Activated naive CD8-positive, alpha-beta T cell treated with anti-CD3 and anti-CD28 coated beads for 36 hours (primary cell): Measurements from ENCODE around the gene MRGPRX3. TPM values are rescaled to one million over a fixed set of nuclear protein-coding genes. Genes with fewer than 3 reads are reported as not detected.

Source experiments
- DNase-seq: peaks from one replicate; pipeline ENCODE4 v3.0.0; 2021
- H3K27ac Mint-ChIP-seq: one replicate; pipeline ENCODE4 v1.8.0; 2022; ENCODE audit warnings: mild to moderate bottlenecking, moderate library complexity, mixed read lengths
- H3K27me3 Mint-ChIP-seq: one replicate; pipeline ENCODE4 v1.8.0; 2022; ENCODE audit warnings: mild to moderate bottlenecking, mixed read lengths
- H3K36me3 Mint-ChIP-seq: one replicate; pipeline ENCODE4 v1.8.0; 2021; ENCODE audit warnings: mild to moderate bottlenecking, mixed read lengths
- H3K4me1 Mint-ChIP-seq: one replicate; pipeline ENCODE4 v1.8.0; 2021; ENCODE audit warnings: mixed read lengths
- H3K4me3 Mint-ChIP-seq: one replicate; pipeline ENCODE4 v1.8.0; 2022; ENCODE audit warnings: mild to moderate bottlenecking, moderate library complexity, mixed read lengths
- H3K9me3 Mint-ChIP-seq: one replicate; pipeline ENCODE4 v1.8.0; 2022; ENCODE audit warnings: mixed read lengths
- total RNA-seq, 2 experiments: library from RNA; stranded (reverse); gene quantifications; one replicate each; pipeline ENCODE4 v1.2.3, GENCODE V29; 2021

The MRGPRX3 gene
- total RNA-seq, 2 experiments from 2014 or later = not detected

DNA sequence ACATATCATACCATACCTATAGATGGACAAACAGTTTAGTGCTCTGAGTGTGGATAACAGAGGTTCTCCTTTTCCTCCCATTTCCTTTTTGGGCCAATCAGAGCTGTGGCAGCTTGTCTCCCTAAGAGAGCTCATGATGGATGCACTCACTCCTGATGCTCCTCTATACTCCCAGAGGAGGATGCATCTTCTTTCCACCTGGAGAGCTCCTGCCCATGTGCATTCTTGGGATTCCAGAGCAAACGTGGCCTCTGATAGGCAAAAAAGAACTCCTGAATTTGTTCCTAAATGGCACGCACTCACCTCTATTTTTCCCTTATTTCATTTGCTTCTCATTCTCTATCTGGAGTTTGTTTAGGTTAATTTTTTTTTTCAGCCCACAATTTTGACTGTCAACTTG lies 2.9 kb downstream of the MRGPRX3 start:
- H3K4me1 Mint-ChIP-seq = no peaks in the 10 kb centered on the region
- DNase-seq = no peak
- no peaks in the 10 kb centered on the region for H3K36me3 Mint-ChIP-seq
- H3K27me3 Mint-ChIP-seq = peaks cover 22% of the 10 kb centered on the region
- no peaks in the 10 kb centered on the region for H3K9me3 Mint-ChIP-seq
- no peak overlapping the region for H3K27ac Mint-ChIP-seq
- no peak overlapping the region for H3K4me3 Mint-ChIP-seq

DNA sequence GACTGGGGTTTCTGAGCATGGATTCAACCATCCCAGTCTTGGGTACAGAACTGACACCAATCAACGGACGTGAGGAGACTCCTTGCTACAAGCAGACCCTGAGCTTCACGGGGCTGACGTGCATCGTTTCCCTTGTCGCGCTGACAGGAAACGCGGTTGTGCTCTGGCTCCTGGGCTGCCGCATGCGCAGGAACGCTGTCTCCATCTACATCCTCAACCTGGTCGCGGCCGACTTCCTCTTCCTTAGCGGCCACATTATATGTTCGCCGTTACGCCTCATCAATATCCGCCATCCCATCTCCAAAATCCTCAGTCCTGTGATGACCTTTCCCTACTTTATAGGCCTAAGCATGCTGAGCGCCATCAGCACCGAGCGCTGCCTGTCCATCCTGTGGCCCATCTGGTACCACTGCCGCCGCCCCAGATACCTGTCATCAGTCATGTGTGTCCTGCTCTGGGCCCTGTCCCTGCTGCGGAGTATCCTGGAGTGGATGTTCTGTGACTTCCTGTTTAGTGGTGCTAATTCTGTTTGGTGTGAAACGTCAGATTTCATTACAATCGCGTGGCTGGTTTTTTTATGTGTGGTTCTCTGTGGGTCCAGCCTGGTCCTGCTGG lies 4.9 kb downstream of the MRGPRX3 start:
- no peaks in the 10 kb centered on the region for H3K4me1 Mint-ChIP-seq
- no peak for DNase-seq
- H3K9me3 Mint-ChIP-seq = no peaks in the 10 kb centered on the region
- peaks cover 24% of the 10 kb centered on the region for H3K27me3 Mint-ChIP-seq
- H3K36me3 Mint-ChIP-seq = no peaks in the 10 kb centered on the region
- H3K27ac Mint-ChIP-seq = no peak overlapping the region
- no peak overlapping the region for H3K4me3 Mint-ChIP-seq

DNA sequence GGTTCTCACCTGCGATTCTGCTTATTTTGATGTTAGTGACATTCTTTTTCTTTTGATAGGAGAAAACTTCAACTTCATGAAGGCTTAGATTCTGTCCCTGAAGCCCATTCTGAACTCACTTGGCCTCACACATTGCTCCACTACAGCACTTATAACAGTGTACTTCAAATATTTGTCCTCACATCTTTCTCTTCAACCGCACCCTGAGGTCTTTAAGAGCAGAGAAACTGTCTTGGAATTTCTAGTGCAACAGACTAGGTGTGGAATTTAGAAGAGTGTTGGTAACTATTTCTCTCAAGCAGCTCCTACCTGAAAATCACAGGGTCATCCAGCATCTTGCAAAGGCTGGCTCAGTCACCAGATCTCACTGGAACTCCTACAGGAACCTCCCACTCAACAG lies 7.8 kb downstream of the MRGPRX3 start:
- H3K9me3 Mint-ChIP-seq = no peaks in the 10 kb centered on the region
- H3K27me3 Mint-ChIP-seq = peaks cover 27% of the 10 kb centered on the region
- no peak for DNase-seq
- H3K4me3 Mint-ChIP-seq = no peak overlapping the region
- no peaks in the 10 kb centered on the region for H3K36me3 Mint-ChIP-seq
- H3K4me1 Mint-ChIP-seq = no peaks in the 10 kb centered on the region
- no peak overlapping the region for H3K27ac Mint-ChIP-seq

DNA sequence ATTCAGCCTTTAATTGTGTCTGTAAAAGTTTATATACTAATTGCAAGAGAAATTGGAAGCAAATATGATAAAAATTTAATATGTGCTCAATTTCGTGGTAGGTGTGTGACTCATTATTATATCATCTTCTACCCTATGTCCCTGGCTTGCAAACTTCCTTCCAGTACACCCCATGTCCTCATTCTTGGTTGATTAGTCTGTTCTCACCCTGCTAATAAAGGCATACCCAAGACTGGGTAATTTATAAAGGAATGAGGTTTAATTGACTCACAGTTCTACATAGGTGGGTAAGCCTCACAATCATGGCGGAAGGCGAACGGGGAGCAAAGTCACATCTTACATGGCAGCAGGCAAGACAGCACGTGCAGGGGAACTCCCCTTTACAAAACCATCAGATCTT lies 11.9 kb downstream of the MRGPRX3 start:
- Mint-ChIP-seq H3K36me3 (no peaks in the 10 kb centered on the region), H3K9me3 (no peaks in the 10 kb centered on the region), H3K27ac (no peak overlapping the region), H3K27me3 (peaks cover 34% of the 10 kb centered on the region), H3K4me3 (no peak overlapping the region), H3K4me1 (no peaks in the 10 kb centered on the region)
- DNase-seq = no peak

DNA sequence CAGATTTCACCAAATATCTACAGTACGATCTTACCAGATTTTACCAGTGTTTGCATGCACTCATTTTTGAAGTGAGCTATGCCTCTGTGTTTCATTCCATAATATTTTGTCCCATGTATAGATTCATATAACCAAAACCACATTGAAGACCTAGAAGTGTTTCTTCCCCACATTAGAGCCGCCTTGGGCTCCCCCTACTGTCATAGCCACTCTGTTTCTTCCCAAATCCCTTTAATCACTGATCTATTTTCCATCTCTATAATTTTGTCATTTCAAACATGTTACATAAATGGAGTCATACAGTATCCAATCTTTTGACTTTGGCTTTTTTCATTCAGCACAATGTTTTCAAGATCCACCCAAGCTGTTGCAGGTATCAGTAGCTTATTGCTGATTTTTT lies 12.7 kb downstream of the MRGPRX3 start:
- no peak overlapping the region for H3K4me3 Mint-ChIP-seq
- H3K4me1 Mint-ChIP-seq = no peaks in the 10 kb centered on the region
- no peaks in the 10 kb centered on the region for H3K9me3 Mint-ChIP-seq
- H3K27ac Mint-ChIP-seq = no peak overlapping the region
- no peaks in the 10 kb centered on the region for H3K36me3 Mint-ChIP-seq
- no peak for DNase-seq
- H3K27me3 Mint-ChIP-seq = peaks cover 33% of the 10 kb centered on the region

DNA sequence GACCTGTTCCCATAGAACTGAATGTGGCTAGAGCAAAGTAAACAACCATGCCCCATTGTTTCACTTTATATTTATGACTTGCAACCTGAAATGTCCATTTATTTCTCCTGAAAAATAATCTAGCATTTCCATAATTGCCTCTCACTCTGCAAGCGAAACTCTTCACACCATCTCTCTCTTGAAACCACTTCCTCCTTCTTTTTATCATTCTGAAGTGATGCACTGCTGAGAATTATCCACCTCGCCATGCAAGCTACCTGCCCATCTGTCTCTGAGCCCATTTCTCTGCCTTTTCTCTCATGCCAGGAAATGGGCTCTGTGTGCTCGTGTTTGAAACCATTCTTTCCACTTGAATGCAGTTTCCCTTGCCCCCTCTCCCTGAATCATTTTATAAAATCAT lies 13.5 kb downstream of the MRGPRX3 start:
- H3K9me3 Mint-ChIP-seq = no peaks in the 10 kb centered on the region
- H3K4me1 Mint-ChIP-seq = no peaks in the 10 kb centered on the region
- H3K4me3 Mint-ChIP-seq = no peak overlapping the region
- no peaks in the 10 kb centered on the region for H3K36me3 Mint-ChIP-seq
- DNase-seq = no peak
- H3K27ac Mint-ChIP-seq = no peak overlapping the region
- H3K27me3 Mint-ChIP-seq = peaks cover 32% of the 10 kb centered on the region

DNA sequence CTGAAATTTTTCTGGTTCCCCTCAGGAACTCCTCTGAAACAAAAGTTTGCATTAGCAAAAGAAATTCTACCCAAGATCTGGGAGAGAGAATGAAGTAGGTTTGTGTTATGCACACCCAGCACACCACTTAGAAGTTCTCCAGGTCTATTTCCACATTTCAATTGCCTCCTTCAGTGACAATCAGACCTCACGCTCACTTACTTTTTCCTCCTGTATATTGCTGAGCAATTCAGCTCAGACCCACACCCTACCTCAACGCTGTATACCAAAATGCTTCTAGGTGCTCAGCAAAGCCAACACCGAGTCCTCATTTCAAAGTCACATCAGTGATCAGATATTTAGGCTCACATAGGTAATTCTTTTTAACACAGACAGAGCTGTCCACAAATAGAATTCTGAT lies 19.2 kb downstream of the MRGPRX3 start:
- peaks cover 35% of the 10 kb centered on the region for H3K27me3 Mint-ChIP-seq
- H3K4me3 Mint-ChIP-seq = no peak overlapping the region
- no peak overlapping the region for H3K27ac Mint-ChIP-seq
- no peaks in the 10 kb centered on the region for H3K4me1 Mint-ChIP-seq
- no peaks in the 10 kb centered on the region for H3K36me3 Mint-ChIP-seq
- H3K9me3 Mint-ChIP-seq = no peaks in the 10 kb centered on the region
- no peak for DNase-seq

DNA sequence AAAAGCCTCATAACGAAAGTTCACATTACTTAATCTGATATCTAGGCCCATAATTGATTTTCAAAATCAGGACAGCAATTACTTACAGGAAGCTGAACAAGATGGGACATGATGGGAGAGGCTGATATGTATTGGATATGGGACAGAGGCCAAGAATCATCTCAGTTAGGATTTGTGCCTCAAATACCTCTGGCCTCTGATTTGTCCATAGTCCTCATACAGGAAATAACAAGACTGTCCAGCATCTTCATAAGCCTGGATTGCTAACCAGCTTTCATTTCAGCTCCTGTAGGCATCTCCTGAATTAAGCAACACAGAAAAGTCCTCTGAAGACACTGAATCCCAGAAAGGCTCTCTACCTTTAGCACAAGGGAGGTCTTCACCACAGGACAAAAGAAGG lies 36.0 kb downstream of the MRGPRX3 start:
- H3K27me3 Mint-ChIP-seq = peaks cover 16% of the 10 kb centered on the region
- no peak for DNase-seq
- H3K9me3 Mint-ChIP-seq = peaks cover 5% of the 10 kb centered on the region
- H3K27ac Mint-ChIP-seq = no peak overlapping the region
- no peaks in the 10 kb centered on the region for H3K36me3 Mint-ChIP-seq
- no peak overlapping the region for H3K4me3 Mint-ChIP-seq
- H3K4me1 Mint-ChIP-seq = no peaks in the 10 kb centered on the region

DNA sequence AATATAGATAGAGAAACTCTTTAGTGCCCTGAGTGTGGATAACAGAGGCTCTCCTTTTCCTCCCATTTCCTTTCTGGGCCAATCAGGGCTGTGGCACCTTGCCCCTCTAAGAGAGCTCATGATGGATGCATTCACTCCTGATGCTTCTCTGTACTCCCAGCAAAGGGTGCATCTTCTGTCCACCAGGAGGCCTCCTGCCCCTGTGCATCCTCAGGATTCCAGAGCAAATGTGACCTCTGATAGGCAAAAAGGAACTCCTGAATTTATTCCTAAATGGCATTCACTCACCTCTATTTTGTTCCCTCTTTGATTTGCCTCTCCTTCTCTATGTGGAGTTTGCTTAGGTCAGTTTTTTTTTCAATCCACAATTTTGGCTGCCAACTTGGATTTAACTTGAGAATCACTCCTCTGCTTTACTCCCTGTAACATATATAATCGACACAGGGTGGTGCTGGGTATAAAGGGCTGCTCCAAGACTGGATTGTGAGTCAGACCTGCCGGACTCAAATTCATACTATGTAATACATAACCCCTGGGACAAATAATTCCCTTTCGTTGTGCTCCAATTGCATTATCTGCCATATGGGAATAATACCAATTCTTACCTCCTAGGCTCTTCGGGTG lies 39.1 kb downstream of the MRGPRX3 start:
- DNase-seq = no peak
- H3K27me3 Mint-ChIP-seq = peaks cover 17% of the 10 kb centered on the region
- no peak overlapping the region for H3K27ac Mint-ChIP-seq
- no peaks in the 10 kb centered on the region for H3K36me3 Mint-ChIP-seq
- H3K4me3 Mint-ChIP-seq = no peak overlapping the region
- peaks cover 5% of the 10 kb centered on the region for H3K9me3 Mint-ChIP-seq
- no peaks in the 10 kb centered on the region for H3K4me1 Mint-ChIP-seq

DNA sequence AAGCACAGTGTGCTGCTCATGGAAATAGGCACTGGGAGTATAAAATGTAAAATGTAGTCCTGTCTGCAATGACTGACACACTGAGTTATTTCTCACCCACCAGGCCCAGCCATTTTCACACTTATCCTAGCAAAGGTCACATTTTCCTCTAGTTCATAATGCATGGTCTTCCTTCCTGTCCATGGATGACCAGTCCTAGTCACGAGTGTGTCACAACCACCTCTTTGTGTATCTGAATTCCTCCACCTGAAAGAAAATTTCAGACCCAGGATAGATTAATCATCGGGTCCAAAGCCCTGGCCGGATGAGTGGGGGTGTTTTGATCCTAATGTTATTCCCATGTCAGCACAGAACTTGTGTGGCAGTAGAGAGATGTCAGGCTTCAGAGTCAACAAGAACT lies 40.3 kb downstream of the MRGPRX3 start, which contains the start of gene MRGPRX4:
TSS of gene MRGPRX4 (plus strand) at position 172 of the 400 bp plus-strand sequence. CDS start 420 bp downstream, outside the sequence.
- DNase-seq = no peak
- H3K27me3 Mint-ChIP-seq = peaks cover 14% of the 10 kb centered on the region
- no peaks in the 10 kb centered on the region for H3K4me1 Mint-ChIP-seq
- no peaks in the 10 kb centered on the region for H3K9me3 Mint-ChIP-seq
- no peak within 1 kb of the TSS for H3K4me3 Mint-ChIP-seq
- no peaks in the 10 kb centered on the region for H3K36me3 Mint-ChIP-seq
- H3K27ac Mint-ChIP-seq = no peak within 1 kb of the TSS

DNA sequence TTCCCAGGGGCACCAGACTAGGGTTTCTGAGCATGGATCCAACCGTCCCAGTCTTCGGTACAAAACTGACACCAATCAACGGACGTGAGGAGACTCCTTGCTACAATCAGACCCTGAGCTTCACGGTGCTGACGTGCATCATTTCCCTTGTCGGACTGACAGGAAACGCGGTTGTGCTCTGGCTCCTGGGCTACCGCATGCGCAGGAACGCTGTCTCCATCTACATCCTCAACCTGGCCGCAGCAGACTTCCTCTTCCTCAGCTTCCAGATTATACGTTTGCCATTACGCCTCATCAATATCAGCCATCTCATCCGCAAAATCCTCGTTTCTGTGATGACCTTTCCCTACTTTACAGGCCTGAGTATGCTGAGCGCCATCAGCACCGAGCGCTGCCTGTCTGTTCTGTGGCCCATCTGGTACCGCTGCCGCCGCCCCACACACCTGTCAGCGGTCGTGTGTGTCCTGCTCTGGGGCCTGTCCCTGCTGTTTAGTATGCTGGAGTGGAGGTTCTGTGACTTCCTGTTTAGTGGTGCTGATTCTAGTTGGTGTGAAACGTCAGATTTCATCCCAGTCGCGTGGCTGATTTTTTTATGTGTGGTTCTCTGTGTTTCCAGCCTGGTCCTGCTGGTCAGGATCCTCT lies 41.0 kb downstream of the MRGPRX3 start:
- Mint-ChIP-seq H3K36me3 (no peaks in the 10 kb centered on the region), H3K4me3 (no peak overlapping the region), H3K27ac (no peak overlapping the region), H3K9me3 (no peaks in the 10 kb centered on the region), H3K4me1 (no peaks in the 10 kb centered on the region), H3K27me3 (peaks cover 15% of the 10 kb centered on the region)
- DNase-seq = no peak

Other genes with a start within 250 kb of the MRGPRX3 start
- 10 to 100 TPM; 37.0 to 38.0 TPM for gene SERGEF, start 119.5 kb upstream of the MRGPRX3 start, total RNA-seq
- 1 to 10 TPM in 1 of 2 experiments, under 1 TPM in 1; 0.46 to 1.0 TPM for gene TPH1, start 86.3 kb upstream of the MRGPRX3 start, total RNA-seq
- gene SAAL1, start 26.5 kb upstream of the MRGPRX3 start, total RNA-seq = 10 to 100 TPM; 52.2 to 52.4 TPM
- gene MRGPRX4, start 40.3 kb downstream of the MRGPRX3 start, total RNA-seq = not detected
- gene SAA4, start 104.2 kb downstream of the MRGPRX3 start, total RNA-seq = not detected
- not detected for gene SAA2, start 116.1 kb downstream of the MRGPRX3 start, total RNA-seq
- gene SAA1, start 133.7 kb downstream of the MRGPRX3 start, total RNA-seq = not detected
- 10 to 100 TPM; 14.1 to 15.9 TPM for gene HPS5, start 189.6 kb downstream of the MRGPRX3 start, total RNA-seq
- 10 to 100 TPM; 61.1 to 63.2 TPM for gene GTF2H1, start 190.0 kb downstream of the MRGPRX3 start, total RNA-seq